GM12874 (cell line): Measurements from ENCODE around the gene ARHGAP25.

Experiments
- TF ChIP-seq, protein P1 (sequence below): IDR thresholded peaks from 2 replicates; pipeline ENCODE4 v1.5.1; 2011; ENCODE audit warnings: low read depth, mild to moderate bottlenecking, control low read depth, low read length, moderate library complexity; ENCODE audit not compliant: insufficient read depth

The ARHGAP25 gene

DNA sequence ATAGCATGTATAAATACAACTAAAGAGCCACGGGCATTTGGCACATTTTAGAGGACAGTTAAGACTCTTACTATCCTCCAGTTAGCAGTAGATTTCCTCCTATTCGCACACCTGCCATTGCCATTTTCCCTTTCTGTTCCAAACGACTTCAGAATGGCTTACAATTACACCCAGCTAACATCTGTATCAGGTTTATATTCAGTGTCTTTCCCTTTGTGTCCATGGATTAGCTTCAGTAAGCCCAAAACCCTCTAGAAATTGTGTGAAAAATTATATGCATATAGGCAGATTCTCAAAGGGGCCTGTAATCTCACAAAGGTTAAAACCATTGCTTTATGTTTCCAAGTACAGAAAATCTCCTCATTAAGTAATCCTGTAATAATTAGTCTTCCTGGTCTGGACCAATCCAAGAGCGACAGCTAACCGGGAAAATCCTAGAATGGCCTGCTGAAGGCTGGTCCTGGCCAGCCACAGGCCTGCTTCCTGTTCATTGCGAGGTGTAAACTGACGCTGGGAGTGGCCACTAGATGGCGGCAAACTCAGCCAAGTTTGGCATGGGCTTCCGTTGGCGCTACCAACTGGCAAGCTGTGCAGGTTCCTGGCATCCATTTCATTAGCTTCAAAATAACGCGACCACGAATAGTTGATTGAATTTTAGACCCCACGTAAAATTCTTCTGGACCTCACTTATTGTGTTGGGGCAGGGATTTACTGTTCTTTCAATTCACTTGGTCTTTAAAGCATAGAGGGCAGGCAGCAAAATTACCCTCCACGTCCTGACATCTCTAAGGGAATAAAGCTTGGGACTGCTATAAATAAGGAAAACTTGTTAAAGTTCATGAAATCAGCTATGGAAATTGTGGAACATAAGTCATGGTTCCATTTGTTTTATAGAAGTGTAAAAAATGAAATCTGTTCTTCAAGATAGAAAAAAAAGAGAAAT is 17.1 kb downstream of the ARHGAP25 start:
- TF ChIP-seq, protein P1, sequence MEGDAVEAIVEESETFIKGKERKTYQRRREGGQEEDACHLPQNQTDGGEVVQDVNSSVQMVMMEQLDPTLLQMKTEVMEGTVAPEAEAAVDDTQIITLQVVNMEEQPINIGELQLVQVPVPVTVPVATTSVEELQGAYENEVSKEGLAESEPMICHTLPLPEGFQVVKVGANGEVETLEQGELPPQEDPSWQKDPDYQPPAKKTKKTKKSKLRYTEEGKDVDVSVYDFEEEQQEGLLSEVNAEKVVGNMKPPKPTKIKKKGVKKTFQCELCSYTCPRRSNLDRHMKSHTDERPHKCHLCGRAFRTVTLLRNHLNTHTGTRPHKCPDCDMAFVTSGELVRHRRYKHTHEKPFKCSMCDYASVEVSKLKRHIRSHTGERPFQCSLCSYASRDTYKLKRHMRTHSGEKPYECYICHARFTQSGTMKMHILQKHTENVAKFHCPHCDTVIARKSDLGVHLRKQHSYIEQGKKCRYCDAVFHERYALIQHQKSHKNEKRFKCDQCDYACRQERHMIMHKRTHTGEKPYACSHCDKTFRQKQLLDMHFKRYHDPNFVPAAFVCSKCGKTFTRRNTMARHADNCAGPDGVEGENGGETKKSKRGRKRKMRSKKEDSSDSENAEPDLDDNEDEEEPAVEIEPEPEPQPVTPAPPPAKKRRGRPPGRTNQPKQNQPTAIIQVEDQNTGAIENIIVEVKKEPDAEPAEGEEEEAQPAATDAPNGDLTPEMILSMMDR: peak; percentile 92

DNA sequence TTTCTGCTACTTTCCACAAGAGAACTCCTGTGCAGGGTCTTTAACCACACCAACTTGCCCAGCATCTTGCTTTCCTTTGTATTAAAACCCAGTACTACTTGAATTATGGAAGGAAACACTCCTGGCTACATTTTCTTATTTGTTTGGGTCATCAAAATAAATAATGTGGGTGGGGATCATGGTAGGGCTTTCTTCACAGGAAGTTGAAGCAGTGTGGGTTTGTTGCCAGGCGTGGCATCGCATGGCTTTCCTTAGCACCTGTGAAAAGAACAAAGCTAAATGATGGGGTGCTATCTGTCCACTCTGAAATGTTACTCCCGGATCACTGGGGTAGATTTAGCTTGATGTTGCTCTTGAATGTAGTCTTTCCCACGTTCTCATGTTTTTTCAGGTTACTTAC is 18.7 kb downstream of the ARHGAP25 start:
- TF ChIP-seq, protein P1: no peak

DNA sequence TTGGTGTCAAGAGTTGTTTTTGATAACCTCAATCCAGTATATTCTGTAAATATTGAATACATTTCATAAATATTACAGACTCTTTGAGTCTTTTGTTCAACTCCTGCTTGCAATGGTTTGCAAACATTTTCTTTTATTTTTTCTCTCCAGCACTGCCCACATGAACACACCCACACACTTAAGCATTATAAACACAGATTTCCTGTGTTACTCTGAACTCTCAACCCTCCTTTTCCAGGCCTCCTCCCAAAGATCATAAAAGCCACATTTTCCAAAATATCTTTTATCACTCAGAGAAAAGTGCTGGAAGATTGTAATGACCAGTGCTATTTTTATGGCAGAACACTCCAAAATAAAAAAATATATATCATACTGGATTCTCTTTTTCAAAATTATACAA is 20.5 kb downstream of the ARHGAP25 start:
- TF ChIP-seq, protein P1: no peak

DNA sequence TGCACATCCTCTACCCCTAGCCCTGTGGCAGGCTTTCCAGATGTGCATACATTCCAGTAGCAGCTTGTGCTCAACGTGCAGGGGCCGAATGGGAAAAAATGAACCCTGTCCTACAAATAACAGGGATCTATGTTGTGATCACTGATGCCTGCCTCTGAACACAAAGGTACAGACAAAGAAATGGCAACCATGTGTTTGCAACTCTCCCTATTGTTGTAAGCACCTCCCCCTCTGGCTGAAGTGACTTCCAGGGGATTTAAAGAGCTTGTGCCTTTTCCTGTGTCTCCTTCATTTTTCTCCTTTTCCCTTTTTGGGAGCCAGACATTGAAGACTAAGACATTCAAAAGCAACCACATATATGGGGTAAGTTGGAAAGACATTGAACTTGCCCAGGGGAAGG is 21.6 kb downstream of the ARHGAP25 start:
- TF ChIP-seq, protein P1: no peak

DNA sequence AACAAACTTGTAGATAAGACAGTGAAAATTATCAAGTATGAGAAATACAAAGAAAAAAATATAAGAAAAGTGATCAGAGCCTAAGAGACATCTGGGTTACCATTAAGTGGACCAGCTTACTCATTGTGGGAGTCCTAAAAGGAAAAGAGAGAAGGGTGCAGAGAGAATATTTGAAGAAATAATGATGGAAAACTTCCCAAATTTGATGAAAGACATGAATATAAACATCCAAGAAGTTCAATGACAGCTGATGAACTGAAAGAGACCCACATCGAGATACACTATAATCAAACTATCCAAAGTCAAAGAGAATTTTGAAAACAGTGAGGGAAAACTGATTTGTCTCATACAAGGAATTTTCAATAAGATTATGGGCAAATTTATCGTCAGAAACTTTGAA is 22.5 kb downstream of the ARHGAP25 start:
- TF ChIP-seq, protein P1: no peak

DNA sequence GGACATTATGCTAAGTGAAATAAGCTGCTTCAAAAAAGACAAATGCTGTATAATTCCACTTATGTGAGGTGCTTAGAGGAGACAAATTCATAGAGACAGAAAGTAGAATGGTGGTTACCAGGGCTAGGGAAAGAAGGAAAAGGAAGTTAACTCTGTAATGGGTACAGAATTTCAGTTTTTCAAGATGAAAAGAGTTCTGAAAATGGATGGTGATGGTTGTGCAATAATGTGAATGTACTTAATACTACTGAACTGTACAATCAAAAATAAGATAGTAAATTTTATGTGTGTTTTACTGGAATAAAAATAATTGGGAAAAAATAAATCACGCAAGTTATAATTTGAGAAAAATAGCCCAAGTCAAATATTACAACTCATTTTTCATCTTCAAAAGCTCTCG is 27.5 kb downstream of the ARHGAP25 start:
- TF ChIP-seq, protein P1: no peak

DNA sequence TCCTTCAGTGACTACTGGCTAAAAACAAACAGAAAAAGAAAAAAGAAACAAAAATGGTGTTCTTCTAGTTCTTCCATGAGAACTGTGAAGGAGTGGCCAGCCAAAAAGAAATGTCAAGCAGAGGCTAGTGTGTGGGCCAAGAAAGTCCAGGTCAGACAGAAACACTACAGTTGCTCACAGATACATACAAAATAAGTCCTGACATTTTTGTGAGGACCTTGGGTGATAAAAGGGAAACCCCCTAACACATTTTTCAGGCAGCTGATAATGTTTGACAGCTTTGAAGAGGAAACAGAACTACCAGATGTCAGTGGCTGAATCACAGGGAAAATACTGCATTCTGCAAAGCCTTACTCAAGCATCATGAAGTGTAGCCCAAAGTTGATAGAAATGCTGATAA is 28.1 kb downstream of the ARHGAP25 start:
- TF ChIP-seq, protein P1: no peak
